ENCODE data around the gene SLMAP. TPM values are rescaled to one million over a fixed set of nuclear protein-coding genes. Genes with fewer than 3 reads are reported as not detected.

Gene SLMAP
- total RNA-seq, 1 experiment from 2014 or later: 79.5 TPM

DNA sequence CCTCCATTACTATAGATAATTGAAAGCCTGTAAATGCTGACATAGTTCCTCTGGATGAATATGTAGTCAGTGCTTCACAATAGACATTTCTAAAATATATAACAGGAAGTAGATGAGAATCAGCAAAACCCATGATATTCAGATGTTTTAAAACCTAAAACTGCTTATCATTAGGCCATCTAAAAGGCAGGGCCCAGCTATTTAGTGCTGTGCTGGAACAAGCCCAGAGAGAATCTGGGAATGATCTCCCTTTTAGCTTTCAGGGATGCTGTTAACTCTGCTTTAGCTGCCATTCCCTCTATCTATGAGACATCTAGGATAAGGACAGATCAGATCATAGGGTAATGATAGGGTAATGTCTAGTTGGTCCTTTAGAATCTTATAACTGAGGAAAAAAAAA lies 106.8 kb downstream of the SLMAP start:
- ChIA-PET POLR2A (no interaction called here), CTCF (no interaction called here)
- peaks cover 24% of the 10 kb centered on the region for H3K36me3 Mint-ChIP-seq
- TF ChIP-seq IRF2 (CRISPR knock-in tag; IDR thresholded peaks at IDR 0.05; ENCODE audit: borderline replicate concordance, low read depth) (no peak), ZNF423 (CRISPR knock-in tag; IDR thresholded peaks at IDR 0.05) (no peak), JAZF1 (CRISPR knock-in tag; IDR thresholded peaks at IDR 0.05) (no peak), KAT7 (CRISPR knock-in tag; IDR thresholded peaks at IDR 0.05; ENCODE audit: borderline replicate concordance) (no peak), TP53 (CRISPR knock-in tag; IDR thresholded peaks at IDR 0.05) (no peak), OVOL2 (CRISPR knock-in tag; IDR thresholded peaks at IDR 0.05; ENCODE audit: borderline replicate concordance) (no peak), NFYB (CRISPR knock-in tag; conservative IDR thresholded peaks at IDR 0.05; ENCODE audit: low read depth) (no peak), JUN (CRISPR knock-in tag; IDR thresholded peaks at IDR 0.05) (no peak), NR3C1 (CRISPR knock-in tag; conservative IDR thresholded peaks at IDR 0.05; ENCODE audit: low read depth) (no peak), GABPB1 (CRISPR knock-in tag; IDR thresholded peaks at IDR 0.05) (no peak), RORB (CRISPR knock-in tag; IDR thresholded peaks at IDR 0.05) (no peak), ZNF121 (CRISPR knock-in tag; IDR thresholded peaks at IDR 0.05) (no peak), FOXJ3 (CRISPR knock-in tag; IDR thresholded peaks at IDR 0.05; ENCODE audit: borderline replicate concordance) (no peak)
- TF ChIP-seq, protein P1, sequence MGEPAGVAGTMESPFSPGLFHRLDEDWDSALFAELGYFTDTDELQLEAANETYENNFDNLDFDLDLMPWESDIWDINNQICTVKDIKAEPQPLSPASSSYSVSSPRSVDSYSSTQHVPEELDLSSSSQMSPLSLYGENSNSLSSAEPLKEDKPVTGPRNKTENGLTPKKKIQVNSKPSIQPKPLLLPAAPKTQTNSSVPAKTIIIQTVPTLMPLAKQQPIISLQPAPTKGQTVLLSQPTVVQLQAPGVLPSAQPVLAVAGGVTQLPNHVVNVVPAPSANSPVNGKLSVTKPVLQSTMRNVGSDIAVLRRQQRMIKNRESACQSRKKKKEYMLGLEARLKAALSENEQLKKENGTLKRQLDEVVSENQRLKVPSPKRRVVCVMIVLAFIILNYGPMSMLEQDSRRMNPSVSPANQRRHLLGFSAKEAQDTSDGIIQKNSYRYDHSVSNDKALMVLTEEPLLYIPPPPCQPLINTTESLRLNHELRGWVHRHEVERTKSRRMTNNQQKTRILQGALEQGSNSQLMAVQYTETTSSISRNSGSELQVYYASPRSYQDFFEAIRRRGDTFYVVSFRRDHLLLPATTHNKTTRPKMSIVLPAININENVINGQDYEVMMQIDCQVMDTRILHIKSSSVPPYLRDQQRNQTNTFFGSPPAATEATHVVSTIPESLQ (CRISPR knock-in tag; IDR thresholded peaks at IDR 0.05): no peak
- TF ChIP-seq, protein P2, sequence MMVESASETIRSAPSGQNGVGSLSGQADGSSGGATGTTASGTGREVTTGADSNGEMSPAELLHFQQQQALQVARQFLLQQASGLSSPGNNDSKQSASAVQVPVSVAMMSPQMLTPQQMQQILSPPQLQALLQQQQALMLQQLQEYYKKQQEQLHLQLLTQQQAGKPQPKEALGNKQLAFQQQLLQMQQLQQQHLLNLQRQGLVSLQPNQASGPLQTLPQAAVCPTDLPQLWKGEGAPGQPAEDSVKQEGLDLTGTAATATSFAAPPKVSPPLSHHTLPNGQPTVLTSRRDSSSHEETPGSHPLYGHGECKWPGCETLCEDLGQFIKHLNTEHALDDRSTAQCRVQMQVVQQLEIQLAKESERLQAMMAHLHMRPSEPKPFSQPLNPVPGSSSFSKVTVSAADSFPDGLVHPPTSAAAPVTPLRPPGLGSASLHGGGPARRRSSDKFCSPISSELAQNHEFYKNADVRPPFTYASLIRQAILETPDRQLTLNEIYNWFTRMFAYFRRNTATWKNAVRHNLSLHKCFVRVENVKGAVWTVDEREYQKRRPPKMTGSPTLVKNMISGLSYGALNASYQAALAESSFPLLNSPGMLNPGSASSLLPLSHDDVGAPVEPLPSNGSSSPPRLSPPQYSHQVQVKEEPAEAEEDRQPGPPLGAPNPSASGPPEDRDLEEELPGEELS (CRISPR knock-in tag; IDR thresholded peaks at IDR 0.05): no peak
- TF ChIP-seq, protein P3, sequence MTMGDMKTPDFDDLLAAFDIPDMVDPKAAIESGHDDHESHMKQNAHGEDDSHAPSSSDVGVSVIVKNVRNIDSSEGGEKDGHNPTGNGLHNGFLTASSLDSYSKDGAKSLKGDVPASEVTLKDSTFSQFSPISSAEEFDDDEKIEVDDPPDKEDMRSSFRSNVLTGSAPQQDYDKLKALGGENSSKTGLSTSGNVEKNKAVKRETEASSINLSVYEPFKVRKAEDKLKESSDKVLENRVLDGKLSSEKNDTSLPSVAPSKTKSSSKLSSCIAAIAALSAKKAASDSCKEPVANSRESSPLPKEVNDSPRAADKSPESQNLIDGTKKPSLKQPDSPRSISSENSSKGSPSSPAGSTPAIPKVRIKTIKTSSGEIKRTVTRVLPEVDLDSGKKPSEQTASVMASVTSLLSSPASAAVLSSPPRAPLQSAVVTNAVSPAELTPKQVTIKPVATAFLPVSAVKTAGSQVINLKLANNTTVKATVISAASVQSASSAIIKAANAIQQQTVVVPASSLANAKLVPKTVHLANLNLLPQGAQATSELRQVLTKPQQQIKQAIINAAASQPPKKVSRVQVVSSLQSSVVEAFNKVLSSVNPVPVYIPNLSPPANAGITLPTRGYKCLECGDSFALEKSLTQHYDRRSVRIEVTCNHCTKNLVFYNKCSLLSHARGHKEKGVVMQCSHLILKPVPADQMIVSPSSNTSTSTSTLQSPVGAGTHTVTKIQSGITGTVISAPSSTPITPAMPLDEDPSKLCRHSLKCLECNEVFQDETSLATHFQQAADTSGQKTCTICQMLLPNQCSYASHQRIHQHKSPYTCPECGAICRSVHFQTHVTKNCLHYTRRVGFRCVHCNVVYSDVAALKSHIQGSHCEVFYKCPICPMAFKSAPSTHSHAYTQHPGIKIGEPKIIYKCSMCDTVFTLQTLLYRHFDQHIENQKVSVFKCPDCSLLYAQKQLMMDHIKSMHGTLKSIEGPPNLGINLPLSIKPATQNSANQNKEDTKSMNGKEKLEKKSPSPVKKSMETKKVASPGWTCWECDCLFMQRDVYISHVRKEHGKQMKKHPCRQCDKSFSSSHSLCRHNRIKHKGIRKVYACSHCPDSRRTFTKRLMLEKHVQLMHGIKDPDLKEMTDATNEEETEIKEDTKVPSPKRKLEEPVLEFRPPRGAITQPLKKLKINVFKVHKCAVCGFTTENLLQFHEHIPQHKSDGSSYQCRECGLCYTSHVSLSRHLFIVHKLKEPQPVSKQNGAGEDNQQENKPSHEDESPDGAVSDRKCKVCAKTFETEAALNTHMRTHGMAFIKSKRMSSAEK (CRISPR knock-in tag; IDR thresholded peaks at IDR 0.05; ENCODE audit: borderline replicate concordance): no peak
- H3K27me3 Mint-ChIP-seq (ENCODE audit: low read depth): no peaks in the 10 kb centered on the region
- no peak overlapping the region for H3K27ac Mint-ChIP-seq
- ATAC-seq (no peak), DNase-seq (ENCODE audit: low spot score) (no peak)
- peaks cover 3% of the 10 kb centered on the region; the same call in 1 of the 2 replicates for H3K4me1 Mint-ChIP-seq
- H3K9me3 Mint-ChIP-seq: no peaks in the 10 kb centered on the region
- H3K4me3 Mint-ChIP-seq: no peak overlapping the region

DNA sequence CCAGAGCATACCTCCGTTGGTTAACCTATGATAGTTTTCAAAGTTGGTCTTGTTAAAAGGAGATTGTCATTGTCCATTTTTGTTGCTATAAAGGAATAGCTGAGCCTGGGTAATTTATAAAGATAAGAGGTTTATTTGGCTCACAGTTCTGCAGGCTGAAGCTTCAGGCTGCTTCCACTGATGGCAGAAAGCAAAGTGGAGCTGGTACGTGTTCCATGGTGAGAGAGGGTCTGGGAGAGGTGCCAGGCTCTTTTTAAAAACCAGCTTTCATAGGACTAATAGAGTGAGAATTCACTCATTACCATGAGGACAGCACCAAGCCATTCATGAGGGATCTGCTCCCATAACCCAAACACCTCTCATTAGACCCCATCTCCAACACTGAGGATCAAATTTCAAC lies 107.3 kb downstream of the SLMAP start:
- H3K36me3 Mint-ChIP-seq: peaks cover 19% of the 10 kb centered on the region
- ATAC-seq (no peak), DNase-seq (ENCODE audit: low spot score) (no peak)
- peaks cover 3% of the 10 kb centered on the region; the same call in 1 of the 2 replicates for H3K4me1 Mint-ChIP-seq
- ChIA-PET POLR2A (no interaction called here), CTCF (no interaction called here)
- H3K27ac Mint-ChIP-seq: no peak overlapping the region
- H3K4me3 Mint-ChIP-seq: no peak overlapping the region
- H3K9me3 Mint-ChIP-seq: no peaks in the 10 kb centered on the region
- H3K27me3 Mint-ChIP-seq (ENCODE audit: low read depth): no peaks in the 10 kb centered on the region
- TF ChIP-seq ATF1 (CRISPR knock-in tag; IDR thresholded peaks at IDR 0.05) (no peak), CREB1 (CRISPR knock-in tag; IDR thresholded peaks at IDR 0.05) (no peak), JAZF1 (CRISPR knock-in tag; IDR thresholded peaks at IDR 0.05) (no peak), TP53 (CRISPR knock-in tag; IDR thresholded peaks at IDR 0.05) (no peak), CREM (CRISPR knock-in tag; IDR thresholded peaks at IDR 0.05) (no peak), SMAD3 (CRISPR knock-in tag; IDR thresholded peaks at IDR 0.05; ENCODE audit: borderline replicate concordance) (no peak)
- TF ChIP-seq, protein P3 (CRISPR knock-in tag; IDR thresholded peaks at IDR 0.05; ENCODE audit: borderline replicate concordance): no peak
- TF ChIP-seq, protein P1 (CRISPR knock-in tag; IDR thresholded peaks at IDR 0.05): no peak

Measured in WTC11 (cell line).